HG02642 (cell line): ENCODE measurements around the gene SYT13.

Source experiments
- ATAC-seq: cut with Tn5 transposase; IDR thresholded peaks from one replicate; pipeline ENCODE4 v1.9.1; 2021; ENCODE audit warnings: mild to moderate bottlenecking; ENCODE audit not compliant: unreplicated experiment, poor library complexity

Gene SYT13

GRCh38 chr11:45285930-45286632, at the start of gene SYT13:
Gene SYT13, minus strand, starts transcription at chr11:45286341. Its CDS starts 134 bp downstream, at chr11:45286207.
- no peak for ATAC-seq

DNA sequence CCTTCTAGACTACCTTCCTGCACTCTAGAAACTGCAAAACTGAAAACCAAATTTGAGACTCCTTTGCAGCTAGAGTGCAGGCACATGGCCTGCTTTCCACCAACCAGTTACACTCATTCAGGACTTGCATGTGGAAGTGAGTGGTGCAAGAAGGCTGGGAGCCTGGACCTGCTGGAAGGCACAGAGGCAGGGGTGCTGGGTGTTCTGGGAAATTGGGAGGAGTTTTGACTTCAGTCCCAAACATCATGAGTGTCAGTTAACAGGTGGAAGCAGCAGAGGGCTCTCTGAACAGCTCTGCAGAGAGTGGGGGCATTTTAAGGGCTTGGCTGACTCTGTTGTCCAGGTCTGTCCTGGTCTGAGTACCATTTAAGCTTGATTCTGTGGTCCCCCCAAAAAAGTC, 49.3 kb upstream of the SYT13 start:
- no peak for ATAC-seq

DNA sequence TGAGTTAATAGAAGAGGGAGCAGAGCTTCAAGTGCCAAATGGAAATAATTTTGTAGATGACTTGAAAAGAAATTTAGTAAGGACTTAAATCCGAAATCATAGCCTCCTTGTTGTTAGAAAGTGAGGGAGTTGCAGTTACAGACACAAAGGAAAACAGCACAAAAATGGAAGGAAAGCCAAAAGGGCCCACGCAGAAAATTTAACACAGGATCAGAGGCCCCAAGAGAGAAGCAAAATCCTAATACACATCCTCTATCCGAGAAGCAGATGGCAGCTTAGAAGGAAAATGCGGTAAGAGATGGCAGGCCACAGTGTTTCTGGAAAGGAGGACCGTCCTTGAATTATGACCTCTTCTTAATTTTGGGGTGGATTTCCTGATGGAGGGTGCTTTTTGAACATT, 48.7 kb upstream of the SYT13 start:
- ATAC-seq = no peak

GRCh38 chr11:45334410-45334809, 48.3 kb upstream of the SYT13 start:
- no peak for ATAC-seq

GRCh38 chr11:45333001-45333971, 47.1 kb upstream of the SYT13 start:
- ATAC-seq = no peak

GRCh38 chr11:45332276-45332934, 46.3 kb upstream of the SYT13 start:
- no peak for ATAC-seq

DNA sequence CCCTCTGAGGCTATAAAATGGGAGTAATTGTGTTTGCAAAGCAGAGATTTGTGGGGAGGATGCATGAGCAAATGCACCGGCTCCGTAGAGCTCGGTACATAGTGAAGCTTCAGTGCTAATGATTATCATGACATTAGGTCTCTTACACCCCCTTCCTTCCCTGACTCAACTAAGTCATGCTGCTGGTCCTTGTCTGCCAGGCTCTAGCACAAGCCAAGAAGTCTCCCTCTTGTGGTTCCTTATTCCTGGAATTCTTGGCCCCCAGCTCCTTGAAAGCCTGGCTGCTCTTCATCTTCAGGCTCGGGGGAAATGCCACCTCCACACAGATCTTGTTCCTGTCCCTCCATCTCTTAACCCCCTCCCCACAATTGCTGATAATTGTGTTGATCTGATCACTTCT, 45.7 kb upstream of the SYT13 start:
- ATAC-seq = no peak

DNA sequence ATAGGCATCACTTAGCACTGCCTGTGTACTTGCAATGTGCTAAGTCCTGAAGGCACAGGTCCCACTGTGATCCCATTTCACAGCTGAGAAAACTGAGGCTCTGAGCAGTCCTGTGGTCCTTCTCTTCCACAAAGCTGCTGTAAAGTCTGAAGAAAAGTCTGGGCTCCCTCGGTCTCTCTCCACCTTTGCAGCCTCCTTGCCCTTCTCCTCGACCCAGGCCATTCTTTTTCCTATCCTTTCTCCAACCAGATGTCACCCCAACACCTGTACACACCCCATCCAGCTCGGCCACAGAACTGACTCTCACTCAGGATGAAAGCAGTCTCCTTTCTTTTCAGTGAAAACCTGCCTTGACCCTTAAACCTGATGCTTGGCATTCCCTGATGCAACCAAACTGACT, 42.6 kb upstream of the SYT13 start:
- no peak for ATAC-seq

DNA sequence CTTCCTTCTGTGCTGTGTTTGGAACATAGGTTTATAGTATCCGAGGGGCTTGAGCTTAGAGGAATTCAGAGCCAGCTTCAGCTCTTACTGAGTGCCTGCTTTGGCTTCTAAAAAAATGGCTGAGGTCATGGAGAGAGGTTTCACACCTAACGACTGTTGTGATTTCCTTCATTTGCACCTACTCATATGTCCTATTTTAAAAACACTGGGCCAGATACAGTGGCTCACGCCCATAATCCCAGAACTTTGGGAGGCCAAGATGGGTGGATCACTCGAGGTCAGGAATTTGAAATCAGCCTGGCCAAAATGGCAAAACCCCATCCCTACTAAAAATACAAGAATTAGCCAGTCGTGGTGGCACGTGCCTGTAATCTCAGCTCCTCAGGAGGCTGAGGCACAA, 38.3 kb upstream of the SYT13 start:
- ATAC-seq = no peak

DNA sequence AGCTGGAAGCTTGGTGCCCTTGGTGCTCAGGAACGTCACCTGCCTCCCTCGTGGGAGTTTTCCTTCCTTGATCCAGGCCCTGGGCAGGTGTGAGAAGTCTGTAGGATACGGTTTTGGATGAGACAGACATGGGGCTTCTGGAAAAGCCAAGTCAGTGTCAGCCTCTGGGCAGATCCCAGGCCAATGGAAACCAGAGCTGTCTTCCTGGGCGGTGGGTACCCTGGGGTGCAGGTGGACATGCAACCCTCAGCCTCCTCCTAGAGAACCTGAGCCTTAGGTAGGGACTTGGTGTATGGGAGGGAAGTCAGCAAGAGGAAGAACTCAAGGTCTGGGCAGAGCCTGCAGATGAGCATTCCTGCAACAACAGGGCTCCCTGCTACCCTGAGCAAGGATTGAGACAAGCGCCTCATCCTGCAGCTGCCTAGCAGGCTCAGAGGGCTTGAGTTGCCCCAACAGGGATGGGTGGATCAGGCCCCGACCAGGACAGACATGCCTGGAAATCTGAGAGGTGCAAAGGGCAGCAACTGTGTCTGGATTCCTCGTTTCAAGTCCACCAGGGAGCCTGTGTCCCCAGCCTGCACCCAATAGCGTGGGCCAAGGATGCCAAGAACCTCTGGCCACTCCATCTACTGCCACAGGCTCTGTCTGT, 37.6 kb upstream of the SYT13 start:
- no peak for ATAC-seq

DNA sequence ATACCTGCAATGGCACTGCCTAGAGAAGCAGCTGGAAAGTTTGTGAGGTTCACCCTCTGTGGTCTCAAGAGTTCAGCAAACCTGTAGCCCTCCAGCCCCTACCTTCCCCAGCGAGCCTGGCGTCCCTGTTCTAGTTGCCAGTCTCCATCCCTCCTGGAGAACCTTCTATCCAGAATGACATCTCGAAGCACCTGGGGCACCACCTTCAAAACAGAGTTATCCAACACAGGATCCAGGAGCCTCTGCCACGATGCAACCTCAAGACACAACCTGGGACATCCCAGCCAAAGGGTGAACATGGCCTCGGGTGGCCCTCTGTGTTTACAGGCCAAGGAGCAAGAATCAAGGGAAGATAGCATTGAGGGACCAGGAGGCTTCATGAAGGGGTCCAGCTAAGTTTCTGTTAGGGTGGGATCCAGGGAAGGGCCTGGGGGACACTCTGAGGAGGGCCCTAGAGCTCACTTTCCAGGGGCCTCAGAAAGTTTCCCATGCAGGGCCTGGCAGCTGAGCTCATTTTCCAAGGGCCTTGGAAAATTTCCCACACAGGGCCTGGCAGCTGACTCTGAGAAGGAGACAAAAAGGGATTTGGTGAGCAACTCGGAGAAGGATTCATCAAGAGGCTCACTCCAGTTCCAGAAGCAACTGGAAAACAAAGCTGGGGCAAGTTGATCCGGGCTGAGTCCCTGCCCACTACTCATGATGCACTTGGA, 36.9 kb upstream of the SYT13 start:
- ATAC-seq = no peak

DNA sequence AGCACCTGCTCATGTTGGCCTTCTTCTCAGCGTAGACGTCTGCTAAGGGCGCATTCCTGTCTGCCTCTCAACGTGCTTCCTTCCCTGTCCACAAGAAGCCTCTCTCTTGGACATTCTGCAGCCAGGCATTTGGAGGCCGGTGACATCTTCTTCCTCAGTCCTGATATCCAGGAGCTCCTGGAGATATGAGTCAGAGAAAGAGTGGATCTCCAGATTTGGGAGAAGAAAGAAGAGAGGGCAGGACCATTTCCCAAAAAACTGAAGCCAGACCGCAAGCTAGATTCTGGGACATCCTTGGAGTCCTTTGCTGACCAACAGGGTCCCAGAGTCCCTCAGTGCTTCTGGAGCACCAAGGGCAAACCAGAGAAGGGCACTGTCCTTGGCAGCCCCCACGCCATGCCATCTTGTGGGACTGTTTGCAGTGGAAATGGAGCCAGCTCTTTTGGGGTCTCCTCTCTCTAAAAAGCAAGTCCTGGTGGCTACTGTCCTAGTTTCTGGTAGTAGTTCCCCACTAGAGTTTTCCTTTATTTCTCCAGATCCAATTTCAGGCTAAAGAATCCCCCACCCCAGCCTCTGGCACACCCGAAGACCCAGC, 36.1 kb upstream of the SYT13 start:
- ATAC-seq = no peak

DNA sequence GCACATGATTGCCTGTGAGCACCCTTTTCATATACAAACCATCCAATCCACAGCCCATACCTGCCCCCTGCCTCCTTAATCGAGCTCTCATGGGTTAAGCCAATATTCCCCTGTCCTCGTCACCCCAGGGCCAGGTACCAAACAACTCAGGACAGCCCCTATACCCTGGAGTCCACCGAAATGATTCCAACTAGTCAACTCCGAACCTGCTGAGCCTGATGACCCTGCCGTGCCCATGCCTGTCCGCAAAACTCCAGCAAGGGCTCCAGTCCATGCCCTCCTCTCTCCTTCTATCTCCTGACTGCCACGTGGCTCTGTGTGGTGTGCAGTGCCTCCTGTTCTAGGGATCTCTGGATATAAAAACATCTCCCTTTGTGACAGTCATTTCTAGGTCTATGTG, 35.5 kb upstream of the SYT13 start:
- ATAC-seq = no peak

DNA sequence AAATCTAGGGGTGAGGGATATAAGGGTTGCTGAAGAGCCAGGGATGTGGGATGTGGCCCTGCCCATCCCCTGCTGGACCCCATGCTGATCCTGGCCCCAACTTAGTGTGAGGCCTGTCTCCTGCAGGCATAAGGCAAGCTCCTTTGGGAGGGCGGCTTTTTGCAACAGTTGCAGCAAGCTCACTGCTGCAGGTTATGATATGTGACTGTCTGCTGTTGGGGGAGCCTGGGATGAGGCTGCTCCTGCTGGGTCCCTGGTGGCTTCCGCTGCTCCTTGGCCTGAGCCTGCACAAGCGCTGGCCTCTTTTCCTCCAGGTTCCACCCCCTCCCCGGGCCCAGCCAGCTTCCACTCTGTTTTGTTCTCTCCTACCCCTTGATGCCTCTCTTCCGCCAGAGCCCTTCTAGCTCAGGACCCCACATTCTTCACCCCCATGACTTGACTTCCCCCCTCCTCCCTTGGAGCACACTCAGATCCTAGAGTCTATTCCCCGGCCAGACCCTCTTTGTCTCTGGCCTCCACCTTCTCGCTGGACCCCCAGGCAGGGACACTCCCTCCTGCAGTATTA, 35.0 kb upstream of the SYT13 start:
- ATAC-seq = no peak

DNA sequence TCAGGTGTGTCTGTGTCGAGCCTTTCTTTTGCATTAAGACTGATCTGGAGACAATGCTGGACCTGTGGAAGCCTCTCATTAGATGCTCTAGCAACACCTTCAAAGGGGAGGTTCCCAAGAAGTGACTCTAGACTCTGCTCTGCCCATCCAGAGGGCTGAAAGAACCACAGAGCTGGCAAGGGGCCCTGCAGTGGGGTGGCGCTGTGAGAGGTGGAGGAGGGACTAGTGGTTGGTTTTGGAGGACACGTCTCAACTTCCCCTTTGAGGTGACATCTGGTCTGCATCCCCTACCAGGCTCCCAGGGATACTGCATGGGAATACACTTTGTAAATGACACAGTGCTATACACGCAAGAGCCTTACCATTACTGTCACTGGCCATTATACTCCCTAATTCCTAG, 34.2 kb upstream of the SYT13 start:
- no peak for ATAC-seq

- ATAC-seq = no peak
These were observed 32.9 kb upstream of the SYT13 start for GRCh38 chr11:45319077-45319476.

- ATAC-seq = no peak
These were observed 32.4 kb upstream of the SYT13 start for GRCh38 chr11:45318516-45318915.

GRCh38 chr11:45316258-45316657, 30.1 kb upstream of the SYT13 start:
- ATAC-seq = no peak

DNA sequence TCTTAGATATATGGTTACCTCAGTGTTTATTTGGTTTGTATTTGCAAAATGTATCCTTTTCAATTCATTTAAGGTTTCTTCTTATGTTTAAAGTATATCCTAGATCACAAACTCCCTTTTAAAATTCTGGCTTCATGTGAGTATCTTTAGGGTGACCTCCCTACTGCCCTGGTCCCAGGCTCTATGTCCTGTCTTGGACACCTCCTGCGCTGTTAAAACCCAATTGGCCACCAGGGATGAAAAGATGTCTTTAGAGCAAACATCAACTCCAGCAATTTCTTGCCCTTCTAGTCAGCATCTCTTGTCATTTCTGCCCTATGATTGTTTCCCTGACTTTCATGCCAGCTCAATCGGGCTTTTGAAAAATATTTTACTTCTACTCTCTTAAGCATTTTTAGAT, 28.8 kb upstream of the SYT13 start:
- no peak for ATAC-seq
